Small intestine (tissue), 16 donors: ENCODE results near the gene PNISR. TPM values are rescaled to one million over a fixed set of nuclear protein-coding genes. Genes with fewer than 3 reads are reported as not detected.
A peak's percentile ranks its signal among the peaks of the same experiment; 100 is the strongest.
"Not testable (repeated sequence)": the region's sequence is repeated elsewhere in the genome, so short reads cannot be mapped to it uniquely, and the experiment has no call there.

Experiments
- DNase-seq, 2 donors: peaks; one replicate each; pipeline versions ENCODE4 v3.0.0 to v3.0.0-alpha.2; 2013
- FAIRE-seq: peaks from 2 replicates; lab custom pipeline; 2012; peaks lifted over from hg19 to GRCh38; lab: Jason Lieb, UNC
- H3K27ac ChIP-seq, 3 donors: one replicate each; pipeline ENCODE4 v1.5.1; 2013; ENCODE audit warnings: low read length in 2 of 3, mild to moderate bottlenecking in 2 of 3, control low read depth in 1 of 3, inconsistent platforms in 1 of 3, low read depth in 1 of 3, moderate library complexity in 1 of 3
- H3K27me3 ChIP-seq, 3 donors: one replicate each; pipeline ENCODE4 v1.6.1; 2013; ENCODE audit warnings: low read length in 3 of 3, inconsistent platforms in 1 of 3; ENCODE audit not compliant: control insufficient read depth in 3 of 3, insufficient read depth in 3 of 3
- H3K36me3 ChIP-seq, 3 donors: one replicate each; pipeline ENCODE4 v1.6.1; 2013; ENCODE audit warnings: low read length in 3 of 3, inconsistent platforms in 1 of 3, low read depth in 1 of 3, mild to moderate bottlenecking in 1 of 3, moderate library complexity in 1 of 3; ENCODE audit not compliant: control insufficient read depth in 3 of 3, insufficient read depth in 2 of 3
- H3K4me1 ChIP-seq, 3 donors: one replicate each; pipeline ENCODE4 v1.6.1; 2013; ENCODE audit warnings: low read length in 2 of 3, inconsistent platforms in 1 of 3, low read depth in 1 of 3, mild to moderate bottlenecking in 1 of 3, moderate library complexity in 1 of 3; ENCODE audit not compliant: control insufficient read depth in 3 of 3, insufficient read depth in 2 of 3
- H3K4me3 ChIP-seq, 3 donors: one replicate each; pipeline ENCODE4 v1.5.1; 2013; ENCODE audit warnings: low read length in 3 of 3, control low read depth in 1 of 3, inconsistent platforms in 1 of 3, low read depth in 1 of 3, mild to moderate bottlenecking in 1 of 3, moderate library complexity in 1 of 3
- H3K9me3 ChIP-seq, 2 donors: one replicate each; pipeline ENCODE4 v1.6.1; 2013; ENCODE audit warnings: low read depth in 1 of 2, low read length in 1 of 2; ENCODE audit not compliant: control insufficient read depth in 2 of 2, insufficient read depth in 1 of 2
- WGBS, 3 donors: extraction: QIAGEN DNeasy Blood & Tissue Kit; methylation state at CpG; one replicate each; pipeline ENCODE4 v1.1.7; 2013; 5-methylcytosine and 5-hydroxymethylcytosine counted together
- long read RNA-seq, 10 donors: transcript quantifications; one replicate each; lab custom pipeline, GENCODE V29; 2026
- polyA plus RNA-seq, 4 donors: library from polyadenylated mRNA; stranded (reverse) in 3 of 4; unstranded in 1 of 4; fragments of 200-250 nt in 3 of 4; fragments of 120-200 nt in 1 of 4; gene quantifications; one replicate each; pipeline versions ENCODE4 v1.2.1 to v1.2.3, GENCODE V29; 2013
- donor health status: healthy with polysubstance abuse.
- donor health status: control.
- donor health status: control.
- donor health status: Bipolar disorder and iron deficiency.
- donor health status: healthy.

The PNISR gene, protein sequence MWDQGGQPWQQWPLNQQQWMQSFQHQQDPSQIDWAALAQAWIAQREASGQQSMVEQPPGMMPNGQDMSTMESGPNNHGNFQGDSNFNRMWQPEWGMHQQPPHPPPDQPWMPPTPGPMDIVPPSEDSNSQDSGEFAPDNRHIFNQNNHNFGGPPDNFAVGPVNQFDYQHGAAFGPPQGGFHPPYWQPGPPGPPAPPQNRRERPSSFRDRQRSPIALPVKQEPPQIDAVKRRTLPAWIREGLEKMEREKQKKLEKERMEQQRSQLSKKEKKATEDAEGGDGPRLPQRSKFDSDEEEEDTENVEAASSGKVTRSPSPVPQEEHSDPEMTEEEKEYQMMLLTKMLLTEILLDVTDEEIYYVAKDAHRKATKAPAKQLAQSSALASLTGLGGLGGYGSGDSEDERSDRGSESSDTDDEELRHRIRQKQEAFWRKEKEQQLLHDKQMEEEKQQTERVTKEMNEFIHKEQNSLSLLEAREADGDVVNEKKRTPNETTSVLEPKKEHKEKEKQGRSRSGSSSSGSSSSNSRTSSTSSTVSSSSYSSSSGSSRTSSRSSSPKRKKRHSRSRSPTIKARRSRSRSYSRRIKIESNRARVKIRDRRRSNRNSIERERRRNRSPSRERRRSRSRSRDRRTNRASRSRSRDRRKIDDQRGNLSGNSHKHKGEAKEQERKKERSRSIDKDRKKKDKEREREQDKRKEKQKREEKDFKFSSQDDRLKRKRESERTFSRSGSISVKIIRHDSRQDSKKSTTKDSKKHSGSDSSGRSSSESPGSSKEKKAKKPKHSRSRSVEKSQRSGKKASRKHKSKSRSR
- 100 to 1,000 TPM in 1 of 4 donors, 10 to 100 TPM in 3; 22.7 to 160 (median 25.9) TPM for polyA plus RNA-seq
- long read RNA-seq, donor 1, full-length matches to known transcripts: 54 of 129 reads
- long read RNA-seq, donor 1, partial matches to known transcripts: 75 of 129 reads
- long read RNA-seq, donor 1, other reads (novel, unspliced or antisense): 0 of 129 reads
- long read RNA-seq, donor 2, full-length matches to known transcripts: 16 of 16 reads
- long read RNA-seq, donor 2, partial matches to known transcripts: 0 of 16 reads
- long read RNA-seq, donor 2, other reads (novel, unspliced or antisense): 0 of 16 reads
- long read RNA-seq, donor 3, full-length matches to known transcripts: 31 of 65 reads
- long read RNA-seq, donor 3, partial matches to known transcripts: 34 of 65 reads
- long read RNA-seq, donor 3, other reads (novel, unspliced or antisense): 0 of 65 reads
- long read RNA-seq, donor 4: 0 reads
- long read RNA-seq, donor 5, full-length matches to known transcripts: 12 of 12 reads
- long read RNA-seq, donor 5, partial matches to known transcripts: 0 of 12 reads
- long read RNA-seq, donor 5, other reads (novel, unspliced or antisense): 0 of 12 reads
- long read RNA-seq, donor 6, full-length matches to known transcripts: 9 of 9 reads
- long read RNA-seq, donor 6, partial matches to known transcripts: 0 of 9 reads
- long read RNA-seq, donor 6, other reads (novel, unspliced or antisense): 0 of 9 reads
- long read RNA-seq, donor 7, full-length matches to known transcripts: 41 of 84 reads
- long read RNA-seq, donor 7, partial matches to known transcripts: 32 of 84 reads
- long read RNA-seq, donor 7, other reads (novel, unspliced or antisense): 11 of 84 reads
- long read RNA-seq, donor 8, full-length matches to known transcripts: 2 of 2 reads
- long read RNA-seq, donor 8, partial matches to known transcripts: 0 of 2 reads
- long read RNA-seq, donor 8, other reads (novel, unspliced or antisense): 0 of 2 reads
- long read RNA-seq, donor 9, full-length matches to known transcripts: 6 of 6 reads
- long read RNA-seq, donor 9, partial matches to known transcripts: 0 of 6 reads
- long read RNA-seq, donor 9, other reads (novel, unspliced or antisense): 0 of 6 reads
- long read RNA-seq, donor 10, full-length matches to known transcripts: 50 of 93 reads
- long read RNA-seq, donor 10, partial matches to known transcripts: 38 of 93 reads
- long read RNA-seq, donor 10, other reads (novel, unspliced or antisense): 5 of 93 reads

- no peaks in the 10 kb centered on the region for H3K9me3 ChIP-seq
- FAIRE-seq: no peak
- H3K4me1 ChIP-seq: peaks cover 8 to 17% (median 11%) of the 10 kb centered on the region in 3 donors
- WGBS, 3 donors: 0% methylated on average over 50 to 53 of the region's 53 CpGs
- peak within 1 kb of the TSS; percentile 85 to 99 (median 90) for H3K27ac ChIP-seq
- DNase-seq: peak; percentile 98 to 99
- peaks cover 0 to 3% (median 2%) of the 10 kb centered on the region in 3 donors for H3K36me3 ChIP-seq
- H3K4me3 ChIP-seq: peak within 1 kb of the TSS; percentile 55 to 91 (median 89)
- no peaks in the 10 kb centered on the region for H3K27me3 ChIP-seq
These were observed at the start of gene PNISR for GRCh38 chr6:99424761-99425646. Gene PNISR (minus strand): TSS chr6:99425308. CDS start chr6:99414659, 10,649 bp downstream.

- no peaks in the 10 kb centered on the region for H3K9me3 ChIP-seq
- DNase-seq (no peak), FAIRE-seq (no peak)
- H3K27ac ChIP-seq: no peak overlapping the region
- no peaks in the 10 kb centered on the region for H3K4me1 ChIP-seq
- H3K27me3 ChIP-seq: no peaks in the 10 kb centered on the region
- no peak overlapping the region for H3K4me3 ChIP-seq
- H3K36me3 ChIP-seq: peaks cover 0 to 13% (median 0%) of the 10 kb centered on the region in 3 donors
These were observed 48.6 kb upstream of the PNISR start for GRCh38 chr6:99473730-99474129.

- Histone ChIP-seq H3K4me1 (no peaks in the 10 kb centered on the region), H3K4me3 (no peak overlapping the region), H3K27ac (no peak overlapping the region), H3K36me3 (peaks cover 0 to 13% (median 0%) of the 10 kb centered on the region in 3 donors), H3K9me3 (no peaks in the 10 kb centered on the region), H3K27me3 (no peaks in the 10 kb centered on the region)
- FAIRE-seq (no peak), DNase-seq (no peak)
- WGBS, 3 donors: 86 to 94% (median 92%) methylated on average over 2 of the region's 2 CpGs
These were observed 46.5 kb upstream of the PNISR start for GRCh38 chr6:99471638-99472037.

GRCh38 chr6:99467509-99468106 is 42.5 kb upstream of the PNISR start:
- Histone ChIP-seq H3K27me3 (no peaks in the 10 kb centered on the region), H3K4me3 (no peak overlapping the region), H3K36me3 (peaks cover 0 to 4% (median 0%) of the 10 kb centered on the region in 3 donors), H3K4me1 (no peaks in the 10 kb centered on the region), H3K9me3 (no peaks in the 10 kb centered on the region), H3K27ac (no peak overlapping the region)
- DNase-seq: peak; percentile 18 to 28
- peak; percentile 96 for FAIRE-seq
- 0 to 4% (median 3%) methylated on average over 3 of the region's 3 CpGs for WGBS, 3 donors

DNA sequence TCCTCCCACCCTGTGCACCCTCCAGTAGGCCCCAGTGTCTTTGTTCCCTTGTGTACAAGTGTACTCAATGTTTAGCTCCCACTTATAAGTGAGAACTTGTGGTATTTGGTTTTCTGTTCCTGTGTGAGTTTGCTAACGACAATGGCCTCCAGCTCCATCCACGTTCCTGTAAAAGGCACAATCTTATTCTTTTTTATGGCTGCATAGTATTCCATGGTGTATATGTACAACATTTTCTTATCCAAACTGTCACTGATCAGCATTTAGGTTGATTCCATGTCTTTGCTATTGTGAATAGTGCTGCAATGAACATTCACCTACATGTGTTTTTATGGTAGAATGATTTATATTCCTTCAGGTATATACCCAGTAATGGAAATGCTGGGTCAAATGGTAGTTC is 34.0 kb upstream of the PNISR start:
- not testable (repeated sequence) for H3K27me3 ChIP-seq, H3K4me1 ChIP-seq, DNase-seq, FAIRE-seq, H3K36me3 ChIP-seq, H3K27ac ChIP-seq, H3K9me3 ChIP-seq, H3K4me3 ChIP-seq
- 93 to 97% (median 96%) methylated on average over 2 of the region's 2 CpGs for WGBS, 3 donors

DNA sequence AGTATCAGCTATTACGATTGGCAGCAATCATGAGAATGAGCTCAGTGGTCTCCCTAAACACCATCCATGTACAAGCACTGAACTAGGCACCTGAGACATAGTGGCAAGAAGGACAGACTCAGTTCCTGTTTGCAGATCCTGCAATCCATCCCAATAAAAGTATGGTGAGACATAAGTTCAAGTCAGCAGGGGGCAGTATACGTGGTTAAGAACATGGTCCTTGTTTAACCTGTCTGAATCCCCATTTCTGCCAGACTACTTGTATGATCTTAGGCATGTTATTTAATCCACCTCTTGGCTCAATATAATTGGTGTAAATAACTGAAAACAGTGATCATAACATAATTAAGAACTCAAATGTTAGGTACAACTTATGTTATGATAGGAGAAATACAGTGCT is 33.2 kb upstream of the PNISR start:
- H3K4me3 ChIP-seq: no peak overlapping the region
- H3K27me3 ChIP-seq: no peaks in the 10 kb centered on the region
- peaks cover 0 to 7% of the 10 kb centered on the region in 2 donors for H3K9me3 ChIP-seq
- FAIRE-seq (no peak), DNase-seq (peak; percentile 5 to 31)
- H3K4me1 ChIP-seq: no peaks in the 10 kb centered on the region
- H3K27ac ChIP-seq: no peak overlapping the region
- peaks cover 0 to 4% (median 2%) of the 10 kb centered on the region in 3 donors for H3K36me3 ChIP-seq
- 86 to 95% (median 91%) methylated on average over 2 of the region's 2 CpGs for WGBS, 3 donors
